ENCODE data around the gene SIL1.

DNA sequence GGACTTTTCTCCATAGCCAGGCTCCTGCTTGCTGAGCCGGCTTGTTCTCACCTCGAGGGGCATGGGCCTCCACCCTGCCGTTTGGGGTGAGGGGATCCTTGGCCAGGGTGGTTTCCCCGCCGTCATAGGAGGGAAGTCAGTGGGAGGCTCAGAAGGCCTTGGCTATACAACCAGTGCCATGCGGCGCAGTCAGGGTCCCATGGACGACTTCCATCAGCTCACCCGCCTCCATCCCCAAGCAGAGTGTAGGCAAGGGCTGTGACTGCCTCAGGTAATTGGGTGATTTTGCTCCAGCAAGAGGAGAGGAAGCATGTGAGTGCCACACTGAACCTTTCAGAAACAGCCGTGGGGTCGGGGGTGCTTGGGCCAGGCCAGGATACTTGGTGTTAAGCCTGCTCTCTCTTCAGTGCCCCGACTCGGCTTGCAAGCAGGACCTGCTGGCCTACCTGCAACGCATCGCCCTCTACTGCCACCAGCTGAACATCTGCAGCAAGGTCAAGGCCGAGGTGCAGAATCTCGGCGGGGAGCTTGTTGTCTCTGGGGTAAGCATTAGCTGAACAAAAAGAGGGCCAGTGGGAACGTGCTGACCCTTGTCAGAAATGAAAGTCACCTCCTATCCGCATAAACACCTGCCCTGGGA lies 265.9 kb downstream of the SIL1 start:
- TF ChIP-seq AFF4 (CRISPR knock-in tag; IDR thresholded peaks at IDR 0.05; ENCODE audit: borderline replicate concordance) = no peak
- TF ChIP-seq TP53 (CRISPR knock-in tag; IDR thresholded peaks at IDR 0.05) = no peak
- TF ChIP-seq, protein P1, sequence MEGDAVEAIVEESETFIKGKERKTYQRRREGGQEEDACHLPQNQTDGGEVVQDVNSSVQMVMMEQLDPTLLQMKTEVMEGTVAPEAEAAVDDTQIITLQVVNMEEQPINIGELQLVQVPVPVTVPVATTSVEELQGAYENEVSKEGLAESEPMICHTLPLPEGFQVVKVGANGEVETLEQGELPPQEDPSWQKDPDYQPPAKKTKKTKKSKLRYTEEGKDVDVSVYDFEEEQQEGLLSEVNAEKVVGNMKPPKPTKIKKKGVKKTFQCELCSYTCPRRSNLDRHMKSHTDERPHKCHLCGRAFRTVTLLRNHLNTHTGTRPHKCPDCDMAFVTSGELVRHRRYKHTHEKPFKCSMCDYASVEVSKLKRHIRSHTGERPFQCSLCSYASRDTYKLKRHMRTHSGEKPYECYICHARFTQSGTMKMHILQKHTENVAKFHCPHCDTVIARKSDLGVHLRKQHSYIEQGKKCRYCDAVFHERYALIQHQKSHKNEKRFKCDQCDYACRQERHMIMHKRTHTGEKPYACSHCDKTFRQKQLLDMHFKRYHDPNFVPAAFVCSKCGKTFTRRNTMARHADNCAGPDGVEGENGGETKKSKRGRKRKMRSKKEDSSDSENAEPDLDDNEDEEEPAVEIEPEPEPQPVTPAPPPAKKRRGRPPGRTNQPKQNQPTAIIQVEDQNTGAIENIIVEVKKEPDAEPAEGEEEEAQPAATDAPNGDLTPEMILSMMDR (IDR thresholded peaks at IDR 0.05) = no peak
- TF ChIP-seq, protein P2, sequence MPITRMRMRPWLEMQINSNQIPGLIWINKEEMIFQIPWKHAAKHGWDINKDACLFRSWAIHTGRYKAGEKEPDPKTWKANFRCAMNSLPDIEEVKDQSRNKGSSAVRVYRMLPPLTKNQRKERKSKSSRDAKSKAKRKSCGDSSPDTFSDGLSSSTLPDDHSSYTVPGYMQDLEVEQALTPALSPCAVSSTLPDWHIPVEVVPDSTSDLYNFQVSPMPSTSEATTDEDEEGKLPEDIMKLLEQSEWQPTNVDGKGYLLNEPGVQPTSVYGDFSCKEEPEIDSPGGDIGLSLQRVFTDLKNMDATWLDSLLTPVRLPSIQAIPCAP (CRISPR knock-in tag; IDR thresholded peaks at IDR 0.05) = no peak
- TF ChIP-seq, protein P3, sequence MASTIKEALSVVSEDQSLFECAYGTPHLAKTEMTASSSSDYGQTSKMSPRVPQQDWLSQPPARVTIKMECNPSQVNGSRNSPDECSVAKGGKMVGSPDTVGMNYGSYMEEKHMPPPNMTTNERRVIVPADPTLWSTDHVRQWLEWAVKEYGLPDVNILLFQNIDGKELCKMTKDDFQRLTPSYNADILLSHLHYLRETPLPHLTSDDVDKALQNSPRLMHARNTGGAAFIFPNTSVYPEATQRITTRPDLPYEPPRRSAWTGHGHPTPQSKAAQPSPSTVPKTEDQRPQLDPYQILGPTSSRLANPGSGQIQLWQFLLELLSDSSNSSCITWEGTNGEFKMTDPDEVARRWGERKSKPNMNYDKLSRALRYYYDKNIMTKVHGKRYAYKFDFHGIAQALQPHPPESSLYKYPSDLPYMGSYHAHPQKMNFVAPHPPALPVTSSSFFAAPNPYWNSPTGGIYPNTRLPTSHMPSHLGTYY (CRISPR knock-in tag; IDR thresholded peaks at IDR 0.05) = no peak

All from WTC11 (cell line).